ENCODE data around the gene RIPPLY3. TPM values are rescaled to one million over a fixed set of nuclear protein-coding genes. Genes with fewer than 3 reads are reported as not detected.
"Not testable (repeated sequence)": the region's sequence is repeated elsewhere in the genome, so short reads cannot be mapped to it uniquely, and the experiment has no call there.

Gene RIPPLY3
- total RNA-seq, 1 experiment from 2014 or later, result not detected

GRCh38 chr21:37002851-37003250, 3.7 kb upstream of the RIPPLY3 start:
- in situ Hi-C loops (cut with HindIII; ENCODE audit: low pct_unique_long_range_greater_than_20kb, low sequenced_read_pairs); DNase-seq (ENCODE audit: low read depth): not testable (repeated sequence)

GRCh38 chr21:37003917-37004316, 2.6 kb upstream of the RIPPLY3 start:
- in situ Hi-C loops (cut with HindIII; ENCODE audit: low pct_unique_long_range_greater_than_20kb, low sequenced_read_pairs); DNase-seq (ENCODE audit: low read depth): not testable (repeated sequence)

- DNase-seq (ENCODE audit: low read depth), result no peak
- in situ Hi-C loops (cut with HindIII; ENCODE audit: low pct_unique_long_range_greater_than_20kb, low sequenced_read_pairs), result no loop called here
Measured at GRCh38 chr21:37005548-37006485, 685 bp upstream of the RIPPLY3 start.

GRCh38 chr21:37008724-37009123, 2.2 kb downstream of the RIPPLY3 start:
- in situ Hi-C loops (cut with HindIII; ENCODE audit: low pct_unique_long_range_greater_than_20kb, low sequenced_read_pairs), result no loop called here
- no peak for DNase-seq (ENCODE audit: low read depth)

GRCh38 chr21:37009740-37010341, 3.3 kb downstream of the RIPPLY3 start:
- in situ Hi-C loops (cut with HindIII; ENCODE audit: low pct_unique_long_range_greater_than_20kb, low sequenced_read_pairs), result no loop called here
- peak; percentile 91 for DNase-seq (ENCODE audit: low read depth)

GRCh38 chr21:37017951-37018679, 11.6 kb downstream of the RIPPLY3 start:
- in situ Hi-C loops (cut with HindIII; ENCODE audit: low pct_unique_long_range_greater_than_20kb, low sequenced_read_pairs), result no loop called here

GRCh38 chr21:37026499-37026898, 20.0 kb downstream of the RIPPLY3 start:
- DNase-seq (ENCODE audit: low read depth), result no peak
- in situ Hi-C loops (cut with HindIII; ENCODE audit: low pct_unique_long_range_greater_than_20kb, low sequenced_read_pairs), result no loop called here

More at GRCh38 chr21:37017951-37018679, 11.6 kb downstream of the RIPPLY3 start:
- DNase-seq (ENCODE audit: low read depth), result no peak

- in situ Hi-C loops (cut with HindIII; ENCODE audit: low pct_unique_long_range_greater_than_20kb, low sequenced_read_pairs), result no loop called here
- no peak for DNase-seq (ENCODE audit: low read depth)
Measured at GRCh38 chr21:37028570-37028969, 22.1 kb downstream of the RIPPLY3 start.

GRCh38 chr21:37030864-37031263, 24.4 kb downstream of the RIPPLY3 start:
- in situ Hi-C loops (cut with HindIII; ENCODE audit: low pct_unique_long_range_greater_than_20kb, low sequenced_read_pairs), result no loop called here
- no peak for DNase-seq (ENCODE audit: low read depth)

- in situ Hi-C loops (cut with HindIII; ENCODE audit: low pct_unique_long_range_greater_than_20kb, low sequenced_read_pairs), result no loop called here
- DNase-seq (ENCODE audit: low read depth), result no peak
Measured at GRCh38 chr21:37032293-37032692, 25.8 kb downstream of the RIPPLY3 start.

- DNase-seq (ENCODE audit: low read depth), result peak; percentile 74
- in situ Hi-C loops (cut with HindIII; ENCODE audit: low pct_unique_long_range_greater_than_20kb, low sequenced_read_pairs), result no loop called here
Measured at GRCh38 chr21:37032877-37033471, 26.5 kb downstream of the RIPPLY3 start.

- DNase-seq (ENCODE audit: low read depth); in situ Hi-C loops (cut with HindIII; ENCODE audit: low pct_unique_long_range_greater_than_20kb, low sequenced_read_pairs): not testable (repeated sequence)
Measured at GRCh38 chr21:37034394-37034793, 27.9 kb downstream of the RIPPLY3 start.

GRCh38 chr21:37036177-37036576, 29.7 kb downstream of the RIPPLY3 start:
- in situ Hi-C loops (cut with HindIII; ENCODE audit: low pct_unique_long_range_greater_than_20kb, low sequenced_read_pairs), result no loop called here
- DNase-seq (ENCODE audit: low read depth), result no peak

- no peak for DNase-seq (ENCODE audit: low read depth)
- in situ Hi-C loops (cut with HindIII; ENCODE audit: low pct_unique_long_range_greater_than_20kb, low sequenced_read_pairs), result no loop called here
Measured at GRCh38 chr21:37039411-37040075, 33.0 kb downstream of the RIPPLY3 start.

- in situ Hi-C loops (cut with HindIII; ENCODE audit: low pct_unique_long_range_greater_than_20kb, low sequenced_read_pairs), result no loop called here
- DNase-seq (ENCODE audit: low read depth), result no peak
Measured at GRCh38 chr21:37040212-37040611, 33.7 kb downstream of the RIPPLY3 start.

GRCh38 chr21:37041706-37042271, 35.3 kb downstream of the RIPPLY3 start:
- in situ Hi-C loops (cut with HindIII; ENCODE audit: low pct_unique_long_range_greater_than_20kb, low sequenced_read_pairs), result no loop called here

GRCh38 chr21:37043818-37044217, 37.3 kb downstream of the RIPPLY3 start:
- DNase-seq (ENCODE audit: low read depth), result no peak
- in situ Hi-C loops (cut with HindIII; ENCODE audit: low pct_unique_long_range_greater_than_20kb, low sequenced_read_pairs), result no loop called here

More at GRCh38 chr21:37041706-37042271, 35.3 kb downstream of the RIPPLY3 start:
- DNase-seq (ENCODE audit: low read depth), result no peak

GRCh38 chr21:37044643-37045042, 38.1 kb downstream of the RIPPLY3 start:
- no peak for DNase-seq (ENCODE audit: low read depth)
- in situ Hi-C loops (cut with HindIII; ENCODE audit: low pct_unique_long_range_greater_than_20kb, low sequenced_read_pairs), result no loop called here
